H1 (cell line): ENCODE measurements around the gene ZAR1L. TPM values are rescaled to one million over a fixed set of nuclear protein-coding genes. Genes with fewer than 3 reads are reported as not detected.

Experiments used
- CTCF ChIA-PET: fragments of 300-600 bp; sonication (Branson Sonifier 250); formaldehyde crosslinking; loops from one replicate; lab custom pipeline; 2021; ENCODE audit not compliant: partially characterized antibody; lab: Charles Lee
- POLR2A ChIA-PET: fragments of 300-600 bp; sonication (Branson Sonifier 250); formaldehyde crosslinking; loops from one replicate; lab custom pipeline; 2021; ENCODE audit warnings: inconsistent platforms; ENCODE audit not compliant: partially characterized antibody; lab: Charles Lee
- DNase-seq, 2 experiments: peaks; one replicate each; pipeline versions ENCODE4 v3.0.0 to v3.0.0-alpha.2; 2010 to 2022; ENCODE audit warnings: low spot score in 2 of 2, low read depth in 1 of 2, mixed read lengths in 1 of 2
- FAIRE-seq: peaks from 2 replicates; lab custom pipeline; 2011; peaks lifted over from hg19 to GRCh38; lab: Jason Lieb, UNC
- H2AFZ ChIP-seq: 2 replicates; pipeline ENCODE4 v1.8.1; 2012; ENCODE audit warnings: low read length, inconsistent platforms
- H2AK5ac ChIP-seq: 2 replicates; pipeline ENCODE4 v1.6.1; 2013; ENCODE audit warnings: low read depth, low read length
- H2BK120ac ChIP-seq: replicated peaks from 2 replicates; pipeline ENCODE3; 2013; ENCODE audit warnings: low read depth, low read length, inconsistent platforms
- H2BK12ac ChIP-seq: 2 replicates; pipeline ENCODE4 v1.6.1; 2013; ENCODE audit warnings: low read depth, low read length
- H2BK15ac ChIP-seq: 2 replicates; pipeline ENCODE4 v1.6.1; 2013; ENCODE audit warnings: low read length
- H2BK20ac ChIP-seq: 2 replicates; pipeline ENCODE4 v1.6.1; 2013; ENCODE audit warnings: low read length
- H2BK5ac ChIP-seq: 2 replicates; pipeline ENCODE4 v1.6.1; 2013; ENCODE audit warnings: low read depth, low read length
- H3K14ac ChIP-seq: 2 replicates; pipeline ENCODE4 v1.6.1; 2013; ENCODE audit warnings: inconsistent platforms; ENCODE audit not compliant: insufficient read length
- H3K18ac ChIP-seq: 2 replicates; pipeline ENCODE4 v1.6.1; 2013; ENCODE audit warnings: low read length; ENCODE audit errors: extremely low read depth
- H3K23ac ChIP-seq: 2 replicates; pipeline ENCODE4 v1.6.1; 2013; ENCODE audit warnings: inconsistent platforms; ENCODE audit not compliant: insufficient read length
- H3K23me2 ChIP-seq: 2 replicates; pipeline ENCODE4 v1.6.1; 2013; ENCODE audit warnings: low read depth, low read length
- H3K27ac ChIP-seq: 2 replicates; pipeline ENCODE4 v1.6.1; 2011; ENCODE audit warnings: low read depth, low read length, inconsistent platforms
- H3K27me3 ChIP-seq, 4 experiments: replicated peaks in 1 of 4; 1 replicate in 1 of 4; 2 replicates in 3 of 4; pipeline versions ENCODE4 v1.6.1 to v1.8.1; 2011 to 2013; ENCODE audit warnings: low read length in 3 of 4, mild to moderate bottlenecking in 3 of 4, inconsistent platforms in 2 of 4, mixed read lengths in 2 of 4, moderate library complexity in 1 of 4; ENCODE audit not compliant: control insufficient read depth in 3 of 4, insufficient read depth in 3 of 4; ENCODE audit errors: extremely low read depth in 1 of 4
- H3K36me3 ChIP-seq, 4 experiments: 2 replicates each; pipeline versions ENCODE4 v1.6.1 to v1.8.1; 2011 to 2013; ENCODE audit warnings: mild to moderate bottlenecking in 4 of 4, low read length in 3 of 4, moderate library complexity in 2 of 4, control low read depth in 1 of 4, inconsistent platforms in 1 of 4; ENCODE audit not compliant: insufficient read depth in 4 of 4, control insufficient read depth in 2 of 4
- H3K4ac ChIP-seq: replicated peaks from 2 replicates; pipeline ENCODE3; 2013; ENCODE audit warnings: low read length, low read depth, mixed read lengths, inconsistent platforms; ENCODE audit not compliant: insufficient read length
- H3K4me1 ChIP-seq, 4 experiments: replicated peaks in 1 of 4; 1 replicate in 1 of 4; 2 replicates in 3 of 4; pipeline versions ENCODE4 v1.6.1 to v1.8.1; 2011 to 2013; ENCODE audit warnings: low read length in 3 of 4, inconsistent platforms in 2 of 4, mixed read lengths in 1 of 4; ENCODE audit not compliant: insufficient read depth in 4 of 4, control insufficient read depth in 3 of 4
- H3K4me2 ChIP-seq, 2 experiments: 2 replicates each; pipeline versions ENCODE4 v1.6.1 to v1.8.1; 2011 to 2013; ENCODE audit warnings: low read depth in 2 of 2, low read length in 2 of 2, control low read depth in 1 of 2, inconsistent platforms in 1 of 2, mild to moderate bottlenecking in 1 of 2; ENCODE audit not compliant: insufficient read depth in 1 of 2
- H3K4me3 ChIP-seq, 4 experiments: fragments of 200-600, 300-600 bp in 1 of 4; sonication (generic), shearing (Covaris generic), sonication (Bioruptor Twin) in 1 of 4; 2 replicates each; pipeline versions ENCODE4 v1.5.1 to v1.8.1; 2011 to 2016; ENCODE audit warnings: low read length in 4 of 4, low read depth in 3 of 4, control low read depth in 2 of 4, inconsistent platforms in 2 of 4, mild to moderate bottlenecking in 2 of 4, mixed read lengths in 1 of 4, moderate library complexity in 1 of 4; ENCODE audit not compliant: insufficient read depth in 2 of 4; ENCODE audit errors: extremely low read depth in 1 of 4
- H3K56ac ChIP-seq: replicated peaks from 2 replicates; pipeline ENCODE3; 2013; ENCODE audit warnings: low read depth, mild to moderate bottlenecking, mixed read lengths, low read length, inconsistent platforms; ENCODE audit not compliant: insufficient read length
- H3K79me1 ChIP-seq: 2 replicates; pipeline ENCODE4 v1.6.1; 2013; ENCODE audit warnings: low read depth, low read length, control low read depth
- H3K79me2 ChIP-seq, 2 experiments: 2 replicates each; pipeline versions ENCODE4 v1.6.1 to v1.8.1; 2012 to 2013; ENCODE audit warnings: low read length in 2 of 2, mild to moderate bottlenecking in 2 of 2, inconsistent platforms in 1 of 2; ENCODE audit not compliant: insufficient read depth in 2 of 2, control insufficient read depth in 1 of 2
- H3K9ac ChIP-seq, 4 experiments: replicated peaks in 1 of 4; 1 replicate in 1 of 4; 2 replicates in 3 of 4; pipeline versions ENCODE4 v1.6.1 to v1.8.1; 2011 to 2013; ENCODE audit warnings: low read depth in 3 of 4, low read length in 3 of 4, control low read depth in 2 of 4, mild to moderate bottlenecking in 2 of 4, moderate library complexity in 2 of 4, inconsistent platforms in 1 of 4; ENCODE audit errors: extremely low read depth in 1 of 4
- H3K9me3 ChIP-seq, 2 experiments: 2 replicates each; pipeline versions ENCODE4 v1.6.1 to v1.8.1; 2012 to 2013; ENCODE audit warnings: mild to moderate bottlenecking in 2 of 2, moderate library complexity in 2 of 2, control low read depth in 1 of 2, inconsistent platforms in 1 of 2, low read depth in 1 of 2, low read length in 1 of 2, mixed read lengths in 1 of 2; ENCODE audit not compliant: insufficient read depth in 2 of 2
- H4K20me1 ChIP-seq, 2 experiments: replicated peaks in 1 of 2; 2 replicates each; pipeline versions ENCODE3 to v1.8.1; 2011 to 2013; ENCODE audit warnings: inconsistent platforms in 2 of 2, low read length in 2 of 2, mild to moderate bottlenecking in 1 of 2; ENCODE audit not compliant: insufficient read depth in 2 of 2, control insufficient read depth in 1 of 2
- H4K5ac ChIP-seq: 2 replicates; pipeline ENCODE4 v1.6.1; 2013; ENCODE audit warnings: low read length, low read depth, mixed read lengths, inconsistent platforms; ENCODE audit not compliant: insufficient read length
- H4K8ac ChIP-seq: 2 replicates; pipeline ENCODE4 v1.8.0; 2013; ENCODE audit warnings: mild to moderate bottlenecking, moderate library complexity, low read length, inconsistent platforms; ENCODE audit not compliant: insufficient read depth; ENCODE audit errors: extremely low read depth
- H4K91ac ChIP-seq: replicated peaks from 2 replicates; pipeline ENCODE3; 2013; ENCODE audit warnings: low read length, mixed read lengths, inconsistent platforms; ENCODE audit not compliant: insufficient read length
- CREB1 ChIP-seq: IDR thresholded peaks from 2 replicates; pipeline ENCODE4 v1.6.1; 2012; ENCODE audit warnings: inconsistent platforms
- KDM5A ChIP-seq: fragments of 200-600 bp; IDR thresholded peaks from 2 replicates; pipeline ENCODE4 v1.7.1; 2012; ENCODE audit warnings: mild to moderate bottlenecking, low read length, inconsistent platforms, mixed read lengths
- MAFK ChIP-seq: IDR thresholded peaks from 2 replicates; pipeline ENCODE4 v1.6.1; 2012; ENCODE audit warnings: low read depth, mild to moderate bottlenecking, improper control_type of control experiment, low read length
- NRF1 ChIP-seq: IDR thresholded peaks from 2 replicates; pipeline ENCODE4 v1.6.1; 2011; ENCODE audit warnings: mild to moderate bottlenecking, low read depth, low read length, improper control_type of control experiment
- RXRA ChIP-seq: IDR thresholded peaks from 2 replicates; pipeline ENCODE4 v1.6.1; 2011; ENCODE audit warnings: low read depth, mild to moderate bottlenecking, low read length, moderate library complexity; ENCODE audit not compliant: insufficient read depth
- SIX5 ChIP-seq: IDR thresholded peaks from 2 replicates; pipeline ENCODE4 v1.6.1; 2011; ENCODE audit warnings: mild to moderate bottlenecking, low read depth, low read length
- SP1 ChIP-seq: IDR thresholded peaks from 2 replicates; pipeline ENCODE4 v1.6.1; 2011; ENCODE audit warnings: low read depth, low read length
- SRF ChIP-seq: IDR thresholded peaks from 2 replicates; pipeline ENCODE4 v1.6.1; 2011; ENCODE audit warnings: mild to moderate bottlenecking, low read depth, low read length, moderate library complexity
- TAF1 ChIP-seq: IDR thresholded peaks from 2 replicates; pipeline ENCODE4 v1.6.1; 2011; ENCODE audit warnings: mild to moderate bottlenecking, low read depth, low read length
- TAF7 ChIP-seq: optimal IDR thresholded peaks from 2 replicates; pipeline ENCODE3; 2011; ENCODE audit warnings: low read depth, mild to moderate bottlenecking, inconsistent platforms, low read length, moderate library complexity, borderline replicate concordance
- TCF12 ChIP-seq: IDR thresholded peaks from 2 replicates; pipeline ENCODE4 v1.6.1; 2011; ENCODE audit warnings: low read depth, mild to moderate bottlenecking, low read length
- WGBS, 2 experiments: shearing (Covaris generic) in 1 of 2; methylation state at CpG; one replicate each; pipeline versions ENCODE4 v1.1.6 to v1.1.7; 2013 to 2015; ENCODE audit warnings: low lambda C conversion rate in 2 of 2, mixed read lengths in 2 of 2, inconsistent platforms in 1 of 2, low coverage in 1 of 2, missing lambda C conversion rate in 1 of 2; ENCODE audit not compliant: insufficient replicate concordance in 2 of 2, insufficient coverage in 1 of 2, insufficient read length in 1 of 2; ENCODE audit errors: extremely low coverage in 1 of 2, missing lambda C conversion rate in 1 of 2; 5-methylcytosine and 5-hydroxymethylcytosine counted together
- polyA plus RNA-seq, 7 experiments: library from polyadenylated mRNA; depleted of rRNA in 3 of 7; stranded (reverse) in 5 of 7; unstranded in 2 of 7; fragments of >200 nt in 5 of 7; fragments of 200-250 nt in 2 of 7; gene quantifications; 1 replicate in 5 of 7; 2 replicates in 1 of 7; 4 replicates in 1 of 7; pipeline versions ENCODE4 v1.2.1 to v1.2.3, GENCODE V29; 2011 to 2013; ENCODE audit warnings: missing spikeins in 2 of 7, mixed read lengths in 2 of 7
- total RNA-seq: library from RNA; stranded (reverse); fragmentation: NEBNext Ultra II Directional; extraction: Animal tissue kit (Norgen Biotek cat#: 25700); gene quantifications from 2 replicates; pipeline ENCODE4 v1.2.1, GENCODE V29; 2021
- TF ChIP-seq, protein P1 (sequence below): IDR thresholded peaks from 2 replicates; pipeline ENCODE4 v1.6.1; 2012; ENCODE audit warnings: inconsistent platforms

Gene ZAR1L
- total and polyA plus RNA-seq, 2 of the 8 experiments (the other 6 are each of a cell fraction or from before 2014, with no cell fraction given): 0.19 to 0.30 TPM

GRCh38 chr13:32261567-32261966 lies 53.6 kb downstream of the ZAR1L start:
- Histone ChIP-seq H3K4me2 (no peak overlapping the region), H2BK12ac (no peak overlapping the region), H3K36me3 (no peaks in the 10 kb centered on the region; a peak in 1 of 8 replicates), H3K18ac (no peak overlapping the region), H2AK5ac (no peak overlapping the region), H2BK5ac (no peak overlapping the region), H4K20me1 (no peaks in the 10 kb centered on the region), H4K91ac (no peak overlapping the region), H3K23me2 (no peaks in the 10 kb centered on the region), H3K56ac (no peak overlapping the region), H3K4ac (no peak overlapping the region), H3K9me3 (no peaks in the 10 kb centered on the region), H3K23ac (no peak overlapping the region), H3K14ac (no peak overlapping the region), H3K27ac (no peak overlapping the region), H4K8ac (no peak overlapping the region), H3K79me2 (no peaks in the 10 kb centered on the region), H3K79me1 (no peaks in the 10 kb centered on the region), H2BK120ac (no peak overlapping the region), H2BK20ac (no peak overlapping the region), H2BK15ac (no peak overlapping the region), H3K9ac (no peak overlapping the region), H3K4me3 (no peak overlapping the region), H3K4me1 (no peaks in the 10 kb centered on the region), H2AFZ (no peak overlapping the region), H3K27me3 (no peaks in the 10 kb centered on the region), H4K5ac (no peak overlapping the region)
- TF ChIP-seq KDM5A: no peak
- TF ChIP-seq TAF7: no peak
- TF ChIP-seq, protein P1, sequence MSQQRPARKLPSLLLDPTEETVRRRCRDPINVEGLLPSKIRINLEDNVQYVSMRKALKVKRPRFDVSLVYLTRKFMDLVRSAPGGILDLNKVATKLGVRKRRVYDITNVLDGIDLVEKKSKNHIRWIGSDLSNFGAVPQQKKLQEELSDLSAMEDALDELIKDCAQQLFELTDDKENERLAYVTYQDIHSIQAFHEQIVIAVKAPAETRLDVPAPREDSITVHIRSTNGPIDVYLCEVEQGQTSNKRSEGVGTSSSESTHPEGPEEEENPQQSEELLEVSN: no peak
- TF ChIP-seq RXRA: no peak
- no peak for TF ChIP-seq MAFK
- no peak for TF ChIP-seq TAF1
- no peak for TF ChIP-seq NRF1
- no peak for TF ChIP-seq TCF12
- no peak for TF ChIP-seq SIX5
- no peak for TF ChIP-seq SP1
- TF ChIP-seq CREB1: no peak
- TF ChIP-seq SRF: no peak
- DNase-seq (no peak), FAIRE-seq (no peak)
- ChIA-PET CTCF (interaction anchor here (1.6 to 2.2 kb wide), 3 partner anchors 8 to 319 kb away, joined by 4 to 10 read pairs (median 10); no protein-coding TSS in a partner anchor), POLR2A (interaction anchor here (2.5 kb wide), 1 partner anchor 54 kb away, joined by 12 read pairs; the partner anchor contains the start of genes BRCA2 and ZAR1L)
- 91% methylated on average over 9 of the region's 9 CpGs; no CpG with 5 or more reads in 1 of the 2 experiments for WGBS, 2 experiments
